Measurements from ENCODE around the gene LINC01488. TPM values are rescaled to one million over a fixed set of nuclear protein-coding genes. Genes with fewer than 3 reads are reported as not detected.

The LINC01488 gene
- total RNA-seq, 1 donor from 2014 or later: not detected

DNA sequence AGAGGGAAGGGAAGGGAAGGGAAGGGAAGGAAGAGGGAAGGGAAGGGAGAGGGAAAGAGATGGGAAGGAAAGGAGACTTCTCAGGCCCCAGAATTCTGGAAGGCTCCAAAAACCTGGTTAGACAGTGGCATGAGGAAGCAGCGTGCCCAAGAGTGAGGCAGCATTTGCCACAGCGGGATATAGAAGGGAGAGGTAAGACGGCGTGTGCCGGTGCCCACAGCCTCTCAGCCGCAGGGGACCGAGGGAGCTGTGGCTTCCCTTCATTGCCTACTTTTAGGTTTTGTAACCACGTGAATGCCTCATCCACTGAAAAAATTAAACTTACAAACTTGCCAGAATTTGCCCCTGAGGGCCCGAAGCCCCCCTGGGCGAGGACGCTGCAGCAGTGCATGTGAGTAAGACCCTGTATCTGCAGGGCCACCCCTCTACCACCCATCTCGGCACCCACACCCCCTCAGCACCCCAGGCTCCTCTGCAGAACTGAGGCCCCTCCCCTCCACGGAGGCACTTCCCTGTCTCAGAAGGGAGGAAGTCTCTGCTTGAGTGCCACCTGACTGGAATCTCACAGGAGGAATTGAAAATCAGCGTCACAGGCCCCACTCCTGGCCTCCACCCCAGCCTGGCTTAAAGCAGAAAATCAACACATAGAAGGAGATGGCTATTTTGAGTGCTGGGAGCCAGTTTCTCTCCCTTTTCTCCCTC, 58.1 kb downstream of the LINC01488 start:
- intact Hi-C loops (cut with DNase I): loop anchor here (1.0 to 5.0 kb wide), 5 partner anchors 97 to 407 kb away; no protein-coding TSS in a partner anchor
- H3K27ac ChIP-seq: peak overlapping the region; percentile 74 to 89

DNA sequence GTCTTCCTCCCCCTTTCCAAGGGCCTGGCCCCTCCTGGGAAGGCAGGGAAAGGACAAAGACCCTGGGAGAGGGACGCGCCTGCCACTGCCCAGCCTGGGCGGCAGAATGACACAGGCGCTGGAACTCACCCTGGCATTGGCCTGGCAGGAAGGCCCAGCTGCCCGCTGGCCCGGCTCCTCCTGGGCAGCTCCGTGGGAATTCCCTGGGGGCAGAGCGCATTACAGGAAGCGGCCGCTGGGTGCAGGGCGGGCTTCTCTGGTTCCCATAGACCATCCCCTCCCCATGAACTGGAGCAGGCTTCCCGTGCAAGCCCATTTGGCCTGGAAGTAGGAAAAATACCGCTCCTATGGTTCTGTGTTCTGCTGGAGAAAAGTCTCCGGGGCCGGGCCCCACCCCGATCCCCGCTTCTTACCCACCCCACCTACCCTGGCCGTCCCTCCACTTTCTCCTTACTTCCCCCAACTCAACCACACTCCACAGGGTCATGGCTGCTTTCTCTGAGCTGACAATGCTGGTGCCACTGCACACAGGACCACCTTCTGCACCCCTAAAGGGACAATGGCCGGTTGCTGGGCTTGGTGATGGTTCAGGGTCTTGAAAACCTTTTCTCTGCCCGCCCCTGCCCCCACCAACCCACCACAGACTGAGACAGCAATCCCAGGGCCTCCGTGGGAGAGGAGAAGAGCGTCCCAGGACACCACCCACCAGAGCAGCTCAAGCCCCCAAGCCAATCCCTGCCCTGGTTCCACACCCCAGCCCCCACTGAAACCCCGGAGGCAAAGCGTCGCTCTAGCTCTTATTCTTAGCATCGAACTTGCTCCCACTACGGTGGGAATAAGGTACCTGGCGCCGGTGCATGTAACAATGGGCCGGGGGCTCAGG, 58.9 kb downstream of the LINC01488 start:
- peak; percentile 34 to 90 for DNase-seq (ENCODE audit: low spot score in 2 of 2)
- intact Hi-C loops (cut with DNase I): loop anchor here (1.0 to 5.0 kb wide), 5 partner anchors 96 to 408 kb away; no protein-coding TSS in a partner anchor
- TF ChIP-seq, protein P1, sequence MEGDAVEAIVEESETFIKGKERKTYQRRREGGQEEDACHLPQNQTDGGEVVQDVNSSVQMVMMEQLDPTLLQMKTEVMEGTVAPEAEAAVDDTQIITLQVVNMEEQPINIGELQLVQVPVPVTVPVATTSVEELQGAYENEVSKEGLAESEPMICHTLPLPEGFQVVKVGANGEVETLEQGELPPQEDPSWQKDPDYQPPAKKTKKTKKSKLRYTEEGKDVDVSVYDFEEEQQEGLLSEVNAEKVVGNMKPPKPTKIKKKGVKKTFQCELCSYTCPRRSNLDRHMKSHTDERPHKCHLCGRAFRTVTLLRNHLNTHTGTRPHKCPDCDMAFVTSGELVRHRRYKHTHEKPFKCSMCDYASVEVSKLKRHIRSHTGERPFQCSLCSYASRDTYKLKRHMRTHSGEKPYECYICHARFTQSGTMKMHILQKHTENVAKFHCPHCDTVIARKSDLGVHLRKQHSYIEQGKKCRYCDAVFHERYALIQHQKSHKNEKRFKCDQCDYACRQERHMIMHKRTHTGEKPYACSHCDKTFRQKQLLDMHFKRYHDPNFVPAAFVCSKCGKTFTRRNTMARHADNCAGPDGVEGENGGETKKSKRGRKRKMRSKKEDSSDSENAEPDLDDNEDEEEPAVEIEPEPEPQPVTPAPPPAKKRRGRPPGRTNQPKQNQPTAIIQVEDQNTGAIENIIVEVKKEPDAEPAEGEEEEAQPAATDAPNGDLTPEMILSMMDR (IDR thresholded peaks at IDR 0.05): peak; percentile 34 to 39 (median 38)
- no peaks in the 10 kb centered on the region for H3K27me3 ChIP-seq
- H3K4me1 ChIP-seq: peaks cover 13 to 35% of the 10 kb centered on the region in 2 donors
- H3K4me3 ChIP-seq: peak overlapping the region in 1 of 2 donors; percentile 40
- no peaks in the 10 kb centered on the region for H3K9me3 ChIP-seq
- no peaks in the 10 kb centered on the region for H3K36me3 ChIP-seq
- H3K27ac ChIP-seq: peak overlapping the region; percentile 74 to 89

More for the DNA sequence above, 58.1 kb downstream of the LINC01488 start:
- Histone ChIP-seq H3K27me3 (no peaks in the 10 kb centered on the region), H3K9me3 (no peaks in the 10 kb centered on the region), H3K4me1 (peaks cover 13 to 35% of the 10 kb centered on the region in 2 donors), H3K4me3 (peak overlapping the region in 1 of 2 donors; percentile 40), H3K36me3 (no peaks in the 10 kb centered on the region)
- peak in 1 of 2 donors; percentile 64 for DNase-seq (ENCODE audit: low spot score in 2 of 2)
- TF ChIP-seq, protein P1 (IDR thresholded peaks at IDR 0.05): no peak

DNA sequence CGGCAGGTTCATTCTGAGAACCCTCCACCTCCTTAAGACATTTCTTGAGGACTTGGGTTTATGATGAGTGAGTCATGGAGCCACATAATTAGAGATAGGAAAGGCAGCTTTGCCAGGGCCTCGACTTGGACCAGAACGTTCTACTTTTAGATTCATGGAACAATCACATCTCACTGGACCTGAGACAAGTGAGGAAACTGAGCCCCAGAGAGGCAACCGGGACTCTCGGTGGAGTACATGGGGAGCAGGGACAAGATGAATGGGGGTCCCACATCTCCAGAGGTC, 59.5 kb downstream of the LINC01488 start:
- no peaks in the 10 kb centered on the region for H3K9me3 ChIP-seq
- H3K36me3 ChIP-seq: no peaks in the 10 kb centered on the region
- TF ChIP-seq, protein P1 (IDR thresholded peaks at IDR 0.05): no peak
- no peaks in the 10 kb centered on the region for H3K27me3 ChIP-seq
- H3K4me1 ChIP-seq: peaks cover 13 to 35% of the 10 kb centered on the region in 2 donors
- intact Hi-C loops (cut with DNase I): loop anchor here (2.0 to 5.0 kb wide), 3 partner anchors 96 to 409 kb away; no protein-coding TSS in a partner anchor
- peak overlapping the region; percentile 74 to 89 for H3K27ac ChIP-seq
- no peak overlapping the region for H3K4me3 ChIP-seq
- DNase-seq (ENCODE audit: low spot score in 2 of 2): peak in 1 of 2 donors; percentile 68

DNA sequence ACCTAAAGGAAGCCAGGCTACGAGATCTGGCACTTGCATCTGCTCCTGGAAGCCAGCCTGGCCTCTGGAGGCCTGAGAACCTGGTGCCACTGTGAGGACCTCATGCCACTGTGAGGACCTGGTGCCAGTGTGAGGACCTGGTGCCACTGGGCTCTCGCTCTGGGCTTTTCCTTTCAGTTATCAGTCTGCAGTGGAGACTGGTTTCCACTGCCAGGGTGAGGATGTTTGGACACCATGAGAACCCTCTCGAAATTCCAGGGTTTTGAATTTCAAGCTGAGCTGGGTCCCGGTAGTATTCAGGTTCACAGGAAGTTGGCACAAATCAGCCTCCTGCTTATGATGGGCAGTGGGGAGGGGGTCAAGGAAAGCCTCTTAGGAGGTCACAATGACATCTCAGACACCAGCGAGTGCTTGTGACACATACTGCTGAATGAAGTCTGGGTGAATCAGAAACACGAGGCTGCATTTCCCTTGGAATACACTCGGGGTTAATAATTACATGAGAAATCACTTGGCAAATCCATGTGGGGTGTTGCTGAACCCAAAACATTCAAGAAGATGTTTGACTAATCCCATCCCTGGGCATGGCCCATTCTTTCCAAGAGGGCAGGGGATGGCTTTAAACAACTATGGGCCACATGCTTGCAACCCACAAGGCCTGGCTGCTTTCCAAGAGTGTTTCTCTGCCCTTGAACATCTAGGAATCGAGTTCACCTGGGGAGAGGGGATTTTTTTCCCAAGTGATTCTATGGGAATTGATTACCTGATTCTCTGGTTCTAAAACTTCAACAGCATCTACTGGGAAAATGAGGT, 60.2 kb downstream of the LINC01488 start:
- peak in 1 of 2 donors; percentile 38 for DNase-seq (ENCODE audit: low spot score in 2 of 2)

More for the DNA sequence above, 60.2 kb downstream of the LINC01488 start:
- Histone ChIP-seq H3K27me3 (no peaks in the 10 kb centered on the region), H3K4me3 (no peak overlapping the region), H3K4me1 (peaks cover 13 to 35% of the 10 kb centered on the region in 2 donors), H3K9me3 (no peaks in the 10 kb centered on the region), H3K36me3 (no peaks in the 10 kb centered on the region), H3K27ac (peak overlapping the region; percentile 60 to 74)
- TF ChIP-seq, protein P1 (IDR thresholded peaks at IDR 0.05): no peak
- intact Hi-C loops (cut with DNase I): loop anchor here (2.0 to 5.0 kb wide), 3 partner anchors 95 to 409 kb away; no protein-coding TSS in a partner anchor

Measured in ascending aorta (tissue), 2 donors.